ENCODE results near the gene SPATS2. TPM values are rescaled to one million over a fixed set of nuclear protein-coding genes. Genes with fewer than 3 reads are reported as not detected.
A peak's percentile ranks its signal among the peaks of the same experiment; 100 is the strongest.

SPATS2 gene
- total and polyA plus RNA-seq, 2 donors (not counting 1 experiment from before 2014, with no cell fraction given) = 22.1 to 43.6 TPM

GRCh38 chr12:49518914-49519573 is 151.8 kb downstream of the SPATS2 start:
- peak; percentile 53 to 63 for DNase-seq (ENCODE audit: low read depth in 2 of 2)
- Histone ChIP-seq H4K20me1 (ENCODE audit: control insufficient read depth, extremely low read depth, insufficient read depth, low read length) (no peaks in the 10 kb centered on the region), H3K27me3 (ENCODE audit: control insufficient read depth, insufficient read depth, low read length) (no peaks in the 10 kb centered on the region), H3K9me3 (ENCODE audit: control insufficient read depth, insufficient read depth, low read depth, low read length) (no peaks in the 10 kb centered on the region), H2AFZ (ENCODE audit: low read length) (no peak overlapping the region), H3K4me1 (ENCODE audit: control insufficient read depth, extremely low read depth, insufficient read depth, low read length) (peaks cover 5% of the 10 kb centered on the region), H3K4me2 (ENCODE audit: extremely low read depth, insufficient read depth, low read length) (no peak overlapping the region), H3K4me3 (replicated peaks in 1 of 4; ENCODE audit: control extremely low read depth in 1 of 4, insufficient read depth in 1 of 4, low read depth in 3 of 4, low read length in 4 of 4) (no peak overlapping the region), H3K27ac (ENCODE audit: insufficient read depth, low read length) (no peak overlapping the region), H3K36me3 (ENCODE audit: control insufficient read depth, insufficient read depth, low read length) (no peaks in the 10 kb centered on the region), H3K79me2 (ENCODE audit: control insufficient read depth, insufficient read depth, low read length) (no peaks in the 10 kb centered on the region), H3K9ac (ENCODE audit: insufficient read depth, low read length) (no peak overlapping the region)
- TF ChIP-seq EZH2 (IDR thresholded peaks at IDR 0.05; ENCODE audit: low read length, missing control alignments) (no peak), CTCF (conservative IDR thresholded peaks at IDR 0.05 in 1 of 2, IDR thresholded peaks at IDR 0.05 in 1 of 2; ENCODE audit: low read depth in 1 of 2, low read length in 2 of 2) (no peak)

- no peaks in the 10 kb centered on the region for H3K9me3 ChIP-seq (ENCODE audit: control insufficient read depth, insufficient read depth, low read depth, low read length)
- no peaks in the 10 kb centered on the region for H4K20me1 ChIP-seq (ENCODE audit: control insufficient read depth, extremely low read depth, insufficient read depth, low read length)
- H3K79me2 ChIP-seq (ENCODE audit: control insufficient read depth, insufficient read depth, low read length) = no peaks in the 10 kb centered on the region
- no peak overlapping the region for H3K27ac ChIP-seq (ENCODE audit: insufficient read depth, low read length)
- no peak overlapping the region for H3K4me3 ChIP-seq (replicated peaks in 1 of 4; ENCODE audit: control extremely low read depth in 1 of 4, insufficient read depth in 1 of 4, low read depth in 3 of 4, low read length in 4 of 4)
- no peak overlapping the region for H2AFZ ChIP-seq (ENCODE audit: low read length)
- H3K4me2 ChIP-seq (ENCODE audit: extremely low read depth, insufficient read depth, low read length) = no peak overlapping the region
- peaks cover 5% of the 10 kb centered on the region for H3K4me1 ChIP-seq (ENCODE audit: control insufficient read depth, extremely low read depth, insufficient read depth, low read length)
- peaks cover under 1% of the 10 kb centered on the region for H3K36me3 ChIP-seq (ENCODE audit: control insufficient read depth, insufficient read depth, low read length)
- DNase-seq (ENCODE audit: low read depth in 2 of 2) = no peak
- no peaks in the 10 kb centered on the region for H3K27me3 ChIP-seq (ENCODE audit: control insufficient read depth, insufficient read depth, low read length)
- TF ChIP-seq EZH2 (IDR thresholded peaks at IDR 0.05; ENCODE audit: low read length, missing control alignments) (no peak), CTCF (conservative IDR thresholded peaks at IDR 0.05 in 1 of 2, IDR thresholded peaks at IDR 0.05 in 1 of 2; ENCODE audit: low read depth in 1 of 2, low read length in 2 of 2) (no peak)
- H3K9ac ChIP-seq (ENCODE audit: insufficient read depth, low read length) = no peak overlapping the region
These were observed 152.3 kb downstream of the SPATS2 start for GRCh38 chr12:49519574-49519936.

DNA sequence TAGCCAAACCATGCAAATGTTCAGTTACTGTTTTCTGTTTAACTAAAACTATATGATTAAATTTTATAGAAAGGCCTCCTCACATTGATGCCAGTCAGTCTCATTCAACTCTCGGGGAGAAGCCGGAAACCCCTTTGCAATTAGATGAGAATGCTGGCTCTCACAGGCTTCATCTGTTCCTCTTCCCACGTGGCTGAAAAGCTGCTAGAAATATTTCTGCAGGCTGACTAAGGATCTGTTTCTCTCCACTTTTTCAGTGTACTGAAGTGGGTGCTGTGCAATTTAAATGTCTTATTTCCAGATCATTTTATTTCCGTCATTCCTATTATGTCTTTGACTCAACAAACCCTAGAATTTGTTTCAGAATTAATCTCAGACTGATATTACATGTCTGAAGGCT is 154.1 kb downstream of the SPATS2 start:
- no peak overlapping the region for H3K27ac ChIP-seq (ENCODE audit: insufficient read depth, low read length)
- no peak for DNase-seq (ENCODE audit: low read depth in 2 of 2)
- H3K79me2 ChIP-seq (ENCODE audit: control insufficient read depth, insufficient read depth, low read length) = no peaks in the 10 kb centered on the region
- H2AFZ ChIP-seq (ENCODE audit: low read length) = no peak overlapping the region
- H3K4me1 ChIP-seq (ENCODE audit: control insufficient read depth, extremely low read depth, insufficient read depth, low read length) = peaks cover 2% of the 10 kb centered on the region
- no peak overlapping the region for H3K9ac ChIP-seq (ENCODE audit: insufficient read depth, low read length)
- no peak overlapping the region for H3K4me2 ChIP-seq (ENCODE audit: extremely low read depth, insufficient read depth, low read length)
- TF ChIP-seq EZH2 (IDR thresholded peaks at IDR 0.05; ENCODE audit: low read length, missing control alignments) (no peak), CTCF (conservative IDR thresholded peaks at IDR 0.05 in 1 of 2, IDR thresholded peaks at IDR 0.05 in 1 of 2; ENCODE audit: low read depth in 1 of 2, low read length in 2 of 2) (no peak)
- H4K20me1 ChIP-seq (ENCODE audit: control insufficient read depth, extremely low read depth, insufficient read depth, low read length) = no peaks in the 10 kb centered on the region
- H3K4me3 ChIP-seq (replicated peaks in 1 of 4; ENCODE audit: control extremely low read depth in 1 of 4, insufficient read depth in 1 of 4, low read depth in 3 of 4, low read length in 4 of 4) = no peak overlapping the region
- no peaks in the 10 kb centered on the region for H3K9me3 ChIP-seq (ENCODE audit: control insufficient read depth, insufficient read depth, low read depth, low read length)
- peaks cover 4% of the 10 kb centered on the region for H3K36me3 ChIP-seq (ENCODE audit: control insufficient read depth, insufficient read depth, low read length)
- no peaks in the 10 kb centered on the region for H3K27me3 ChIP-seq (ENCODE audit: control insufficient read depth, insufficient read depth, low read length)
